Caco-2 (cell line): Measurements from ENCODE around the gene MFSD6. TPM values are rescaled to one million over a fixed set of nuclear protein-coding genes. Genes with fewer than 3 reads are reported as not detected.

Source experiments
- BruUV-seq: library from RNA; stranded (reverse); fragments of 400-500 nt; replicated peaks from 2 replicates; lab custom pipeline; 2021; lab: Mats Ljungman, UMichigan
- CTCF ChIA-PET: fragments of 300-600 bp; sonication (Branson Sonifier 250); formaldehyde crosslinking; loops from one replicate; lab custom pipeline; 2022; ENCODE audit warnings: antibody characterized with exemption; lab: Charles Lee
- POLR2A ChIA-PET: fragments of 300-600 bp; sonication (Branson Sonifier 250); formaldehyde crosslinking; loops from one replicate; lab custom pipeline; 2022; ENCODE audit warnings: antibody characterized with exemption; lab: Charles Lee
- DNase-seq, 2 experiments: peaks; one replicate each; pipeline versions ENCODE4 v3.0.0 to v3.0.0-alpha.2; 2020 to 2022
- H3K27me3 ChIP-seq: replicated peaks from 2 replicates; pipeline ENCODE4 v1.6.0; 2011; ENCODE audit warnings: low read length; ENCODE audit not compliant: control insufficient read depth, insufficient read depth
- H3K36me3 ChIP-seq: 2 replicates; pipeline ENCODE4 v1.5.1; 2011; ENCODE audit warnings: low read length; ENCODE audit not compliant: control insufficient read depth, insufficient read depth
- H3K4me1 ChIP-seq: fragments of 250-450 bp; sonication (Bioruptor Pico); 2 replicates; pipeline ENCODE4 v1.5.1; 2020; ENCODE audit warnings: mild to moderate bottlenecking
- H3K4me3 ChIP-seq: 2 replicates; pipeline ENCODE4 v1.5.1; 2011; ENCODE audit warnings: low read depth, mild to moderate bottlenecking, control low read depth, low read length
- H3K9me3 ChIP-seq: fragments of 250-450 bp; sonication (Bioruptor Pico); 2 replicates; pipeline ENCODE4 v1.5.1; 2020; ENCODE audit warnings: mild to moderate bottlenecking, moderate library complexity
- H3K27ac Mint-ChIP-seq: one replicate; pipeline ENCODE4 v1.8.0; 2022; ENCODE audit warnings: mixed read lengths; ENCODE audit not compliant: unreplicated experiment
- H3K27me3 Mint-ChIP-seq: one replicate; pipeline ENCODE4 v1.8.0; 2022; ENCODE audit warnings: mixed read lengths; ENCODE audit not compliant: insufficient read depth, unreplicated experiment
- H3K36me3 Mint-ChIP-seq: one replicate; pipeline ENCODE4 v1.8.0; 2022; ENCODE audit warnings: mild to moderate bottlenecking, mixed read lengths; ENCODE audit not compliant: insufficient read depth, unreplicated experiment
- H3K4me1 Mint-ChIP-seq: one replicate; pipeline ENCODE4 v1.8.0; 2022; ENCODE audit warnings: low read depth, mixed read lengths; ENCODE audit not compliant: unreplicated experiment
- H3K4me3 Mint-ChIP-seq: one replicate; pipeline ENCODE4 v1.8.0; 2022; ENCODE audit warnings: mild to moderate bottlenecking, moderate library complexity, mixed read lengths; ENCODE audit not compliant: unreplicated experiment
- H3K9me3 Mint-ChIP-seq: one replicate; pipeline ENCODE4 v1.8.0; 2022; ENCODE audit warnings: mixed read lengths; ENCODE audit not compliant: unreplicated experiment
- CTCF ChIP-seq, 2 experiments: fragments of 200-600 bp in 1 of 2; IDR thresholded peaks; 1 replicate in 1 of 2; 2 replicates in 1 of 2; pipeline versions ENCODE4 v1.5.1 to v1.8.0; 2011 to 2022; ENCODE audit warnings: antibody characterized with exemption in 1 of 2, control low read depth in 1 of 2, inconsistent platforms in 1 of 2, low read depth in 1 of 2, low read length in 1 of 2, mild to moderate bottlenecking in 1 of 2, moderate library complexity in 1 of 2; ENCODE audit not compliant: insufficient read depth in 1 of 2, severe bottlenecking in 1 of 2, unreplicated experiment in 1 of 2
- intact Hi-C: fragments of 100-400 bp; cut with micrococcal nuclease; formaldehyde crosslinking; loops from one replicate; pipeline ENCODE4 v1.10.0; 2022; ENCODE audit not compliant: unreplicated experiment
- total RNA-seq: library from RNA; stranded (reverse); gene quantifications from 2 replicates; pipeline ENCODE4 v1.2.3, GENCODE V29; 2022

MFSD6 gene
- total RNA-seq, 1 experiment from 2014 or later, result 11.1 TPM

GRCh38 chr2:190382851-190383250, 25.3 kb upstream of the MFSD6 start:
- Histone ChIP-seq H3K27me3 (no peaks in the 10 kb centered on the region), H3K4me3 (no peak overlapping the region), H3K4me1 (peaks cover 13% of the 10 kb centered on the region), H3K36me3 (no peaks in the 10 kb centered on the region), H3K9me3 (no peaks in the 10 kb centered on the region)
- CTCF ChIA-PET, result no interaction called here
- Mint-ChIP-seq H3K36me3 (no peaks in the 10 kb centered on the region), H3K27me3 (no peaks in the 10 kb centered on the region), H3K4me3 (no peak overlapping the region), H3K27ac (no peak overlapping the region), H3K4me1 (peaks cover 7% of the 10 kb centered on the region), H3K9me3 (no peaks in the 10 kb centered on the region)
- no TSS peak for BruUV-seq
- intact Hi-C loops, result loop anchor here (1.0 to 10.0 kb wide), 3 partner anchors 128 to 422 kb away; no protein-coding TSS in a partner anchor
- peak; percentile 48 to 61 for DNase-seq
- POLR2A ChIA-PET, result no interaction called here
- TF ChIP-seq CTCF (IDR thresholded peaks at IDR 0.05; ENCODE audit: insufficient read depth in 1 of 2, low read depth in 1 of 2, low read length in 1 of 2, severe bottlenecking in 1 of 2, unreplicated experiment in 1 of 2), result peak; percentile 60 to 75

GRCh38 chr2:190387422-190387821, 20.7 kb upstream of the MFSD6 start:
- POLR2A ChIA-PET, result no interaction called here
- no peak for DNase-seq
- no TSS peak for BruUV-seq
- Mint-ChIP-seq H3K27me3 (no peaks in the 10 kb centered on the region), H3K36me3 (no peaks in the 10 kb centered on the region), H3K4me3 (no peak overlapping the region), H3K4me1 (no peaks in the 10 kb centered on the region), H3K27ac (no peak overlapping the region), H3K9me3 (no peaks in the 10 kb centered on the region)
- Histone ChIP-seq H3K4me3 (no peak overlapping the region), H3K4me1 (0 out of 2 replicates have a peak, but pooled peaks cover 5% of the 10 kb centered on the region), H3K36me3 (no peaks in the 10 kb centered on the region), H3K27me3 (no peaks in the 10 kb centered on the region; the same call in 1 of the 2 replicates), H3K9me3 (no peaks in the 10 kb centered on the region)
- intact Hi-C loops, result loop anchor here (10.0 kb wide), 1 partner anchor 267 kb away; no protein-coding TSS in a partner anchor
- TF ChIP-seq CTCF (IDR thresholded peaks at IDR 0.05; ENCODE audit: insufficient read depth in 1 of 2, low read depth in 1 of 2, low read length in 1 of 2, severe bottlenecking in 1 of 2, unreplicated experiment in 1 of 2), result no peak
- CTCF ChIA-PET, result no interaction called here

GRCh38 chr2:190396271-190396670, 11.9 kb upstream of the MFSD6 start:
- Mint-ChIP-seq H3K9me3 (no peaks in the 10 kb centered on the region), H3K4me3 (no peak overlapping the region), H3K4me1 (no peaks in the 10 kb centered on the region), H3K27ac (no peak overlapping the region), H3K36me3 (no peaks in the 10 kb centered on the region), H3K27me3 (peaks cover 4% of the 10 kb centered on the region)
- Histone ChIP-seq H3K36me3 (no peaks in the 10 kb centered on the region), H3K4me1 (0 out of 2 replicates have a peak, but pooled peaks cover 8% of the 10 kb centered on the region), H3K27me3 (no peaks in the 10 kb centered on the region; the same call in none of the 2 replicates), H3K4me3 (no peak overlapping the region), H3K9me3 (no peaks in the 10 kb centered on the region)
- TF ChIP-seq CTCF (IDR thresholded peaks at IDR 0.05; ENCODE audit: insufficient read depth in 1 of 2, low read depth in 1 of 2, low read length in 1 of 2, severe bottlenecking in 1 of 2, unreplicated experiment in 1 of 2), result no peak
- ChIA-PET POLR2A (no interaction called here), CTCF (no interaction called here)
- DNase-seq, result no peak
- intact Hi-C loops, result no loop called here
- no TSS peak for BruUV-seq
